GM21367 (cell line): ENCODE results near the gene CCDC28A.
A peak's percentile ranks its signal among the peaks of the same experiment; 100 is the strongest.
"Not testable (repeated sequence)": the region's sequence is repeated elsewhere in the genome, so short reads cannot be mapped to it uniquely, and the experiment has no call there.

ENCODE experiments used
- ATAC-seq: cut with Tn5 transposase; IDR thresholded peaks from one replicate; pipeline ENCODE4 v1.9.1; 2021; ENCODE audit not compliant: unreplicated experiment

The CCDC28A gene

GRCh38 chr6:138773177-138774091 is at the start of gene CCDC28A:
Gene CCDC28A, plus strand, starts transcription at chr6:138773769. Its CDS starts 2,352 bp downstream, at chr6:138776121.
- peak; percentile 87 for ATAC-seq

- ATAC-seq: no peak
Measured at GRCh38 chr6:138724015-138724414, 49.6 kb upstream of the CCDC28A start.

GRCh38 chr6:138726066-138726756 is 47.4 kb upstream of the CCDC28A start:
- no peak for ATAC-seq

GRCh38 chr6:138726757-138727097 is 46.8 kb upstream of the CCDC28A start:
- ATAC-seq: no peak

- no peak for ATAC-seq
Measured at GRCh38 chr6:138727182-138727581, 46.4 kb upstream of the CCDC28A start.

- no peak for ATAC-seq
Measured at GRCh38 chr6:138728662-138729061, 44.9 kb upstream of the CCDC28A start.

- ATAC-seq: not testable (repeated sequence)
Measured at GRCh38 chr6:138730037-138730436, 43.5 kb upstream of the CCDC28A start.

- ATAC-seq: no peak
Measured at GRCh38 chr6:138734585-138734984, 39.0 kb upstream of the CCDC28A start.

GRCh38 chr6:138736640-138737039 is 36.9 kb upstream of the CCDC28A start:
- no peak for ATAC-seq

GRCh38 chr6:138752017-138752416 is 21.6 kb upstream of the CCDC28A start:
- ATAC-seq: no peak

GRCh38 chr6:138757136-138757535 is 16.4 kb upstream of the CCDC28A start:
- ATAC-seq: no peak

GRCh38 chr6:138765896-138766655 is 7.5 kb upstream of the CCDC28A start:
- no peak for ATAC-seq

- no peak for ATAC-seq
Measured at GRCh38 chr6:138769102-138769676, 4.4 kb upstream of the CCDC28A start.

GRCh38 chr6:138772596-138773176 is 883 bp upstream of the CCDC28A start:
- ATAC-seq: no peak

GRCh38 chr6:138774370-138774769 is 801 bp downstream of the CCDC28A start:
- no peak for ATAC-seq

GRCh38 chr6:138776659-138777058 is 3.1 kb downstream of the CCDC28A start:
- ATAC-seq: no peak

- ATAC-seq: no peak
Measured at GRCh38 chr6:138778331-138778730, 4.8 kb downstream of the CCDC28A start.

- no peak for ATAC-seq
Measured at GRCh38 chr6:138782243-138782642, 8.7 kb downstream of the CCDC28A start.

GRCh38 chr6:138785079-138785478 is 11.5 kb downstream of the CCDC28A start:
- ATAC-seq: no peak

- no peak for ATAC-seq
Measured at GRCh38 chr6:138785980-138786379, 12.4 kb downstream of the CCDC28A start.

GRCh38 chr6:138787138-138787537 is 13.6 kb downstream of the CCDC28A start:
- ATAC-seq: no peak
